Measurements from ENCODE around the gene MFAP2.

The MFAP2 gene

GRCh38 chr1:16989676-16990391, 9.4 kb upstream of the MFAP2 start:
- Histone ChIP-seq H3K4me2 (no peak overlapping the region), H4K20me1 (ENCODE audit: insufficient read depth) (no peaks in the 10 kb centered on the region), H3K36me3 (ENCODE audit: insufficient read depth) (no peaks in the 10 kb centered on the region), H3K9ac (no peak overlapping the region), H3K27me3 (ENCODE audit: insufficient read depth, low read depth) (no peaks in the 10 kb centered on the region), H3K27ac (no peak overlapping the region), H3K4me3 (IDR thresholded peaks at IDR 0.05; ENCODE audit: insufficient read depth, low read depth, low read length) (no peak overlapping the region), H3K4me1 (ENCODE audit: low read depth, poor library complexity, severe bottlenecking) (no peaks in the 10 kb centered on the region), H2AFZ (ENCODE audit: low read depth) (no peak overlapping the region), H3K79me2 (ENCODE audit: insufficient read depth, low read depth) (no peaks in the 10 kb centered on the region)
- no peak for TF ChIP-seq CTCF (conservative IDR thresholded peaks at IDR 0.05; ENCODE audit: low read depth, low read length)

DNA sequence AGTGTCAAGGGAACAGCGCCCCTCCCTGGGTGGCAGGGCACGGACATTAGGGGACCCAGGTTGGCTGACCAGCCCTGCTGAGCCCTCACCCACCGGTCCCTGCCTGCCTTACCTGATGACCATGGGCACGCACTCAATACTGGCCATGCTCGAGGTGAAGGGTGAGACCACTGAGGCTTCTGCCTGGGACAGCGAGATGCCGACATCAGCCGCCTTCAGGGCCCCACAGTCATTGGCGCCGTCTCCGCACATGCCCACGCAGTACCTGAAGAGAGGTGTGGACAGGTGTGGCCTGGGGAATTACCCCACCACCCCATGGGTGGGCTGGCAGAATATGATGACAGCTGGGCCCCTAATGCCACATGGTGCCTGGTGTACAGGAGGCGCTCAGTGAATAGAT, 7.8 kb upstream of the MFAP2 start:
- Histone ChIP-seq H3K36me3 (ENCODE audit: insufficient read depth) (no peaks in the 10 kb centered on the region), H3K4me1 (ENCODE audit: low read depth, poor library complexity, severe bottlenecking) (no peaks in the 10 kb centered on the region), H3K27ac (no peak overlapping the region), H2AFZ (ENCODE audit: low read depth) (no peak overlapping the region), H4K20me1 (ENCODE audit: insufficient read depth) (no peaks in the 10 kb centered on the region), H3K9ac (no peak overlapping the region), H3K79me2 (ENCODE audit: insufficient read depth, low read depth) (no peaks in the 10 kb centered on the region), H3K4me2 (no peak overlapping the region), H3K27me3 (ENCODE audit: insufficient read depth, low read depth) (no peaks in the 10 kb centered on the region), H3K4me3 (IDR thresholded peaks at IDR 0.05; ENCODE audit: insufficient read depth, low read depth, low read length) (no peak overlapping the region)
- no peak for TF ChIP-seq CTCF (conservative IDR thresholded peaks at IDR 0.05; ENCODE audit: low read depth, low read length)

GRCh38 chr1:16986962-16987361, 6.5 kb upstream of the MFAP2 start:
- Histone ChIP-seq H3K4me3 (IDR thresholded peaks at IDR 0.05; ENCODE audit: insufficient read depth, low read depth, low read length) (no peak overlapping the region), H3K79me2 (ENCODE audit: insufficient read depth, low read depth) (no peaks in the 10 kb centered on the region), H3K36me3 (ENCODE audit: insufficient read depth) (no peaks in the 10 kb centered on the region), H2AFZ (ENCODE audit: low read depth) (no peak overlapping the region), H3K4me2 (no peak overlapping the region), H3K27me3 (ENCODE audit: insufficient read depth, low read depth) (no peaks in the 10 kb centered on the region), H3K4me1 (ENCODE audit: low read depth, poor library complexity, severe bottlenecking) (no peaks in the 10 kb centered on the region), H3K27ac (no peak overlapping the region), H4K20me1 (ENCODE audit: insufficient read depth) (no peaks in the 10 kb centered on the region), H3K9ac (no peak overlapping the region)
- TF ChIP-seq CTCF (conservative IDR thresholded peaks at IDR 0.05; ENCODE audit: low read depth, low read length), result no peak; the same call in 1 of the 2 replicates

GRCh38 chr1:16986560-16986959, 6.1 kb upstream of the MFAP2 start:
- no peak for TF ChIP-seq CTCF (conservative IDR thresholded peaks at IDR 0.05; ENCODE audit: low read depth, low read length)
- no peaks in the 10 kb centered on the region for H3K4me1 ChIP-seq (ENCODE audit: low read depth, poor library complexity, severe bottlenecking)
- H3K4me2 ChIP-seq, result no peak overlapping the region
- H4K20me1 ChIP-seq (ENCODE audit: insufficient read depth), result no peaks in the 10 kb centered on the region
- no peak overlapping the region for H3K27ac ChIP-seq
- H2AFZ ChIP-seq (ENCODE audit: low read depth), result no peak overlapping the region
- no peaks in the 10 kb centered on the region for H3K36me3 ChIP-seq (ENCODE audit: insufficient read depth)
- H3K9ac ChIP-seq, result no peak overlapping the region
- no peaks in the 10 kb centered on the region for H3K27me3 ChIP-seq (ENCODE audit: insufficient read depth, low read depth)
- no peak overlapping the region for H3K4me3 ChIP-seq (IDR thresholded peaks at IDR 0.05; ENCODE audit: insufficient read depth, low read depth, low read length)
- no peaks in the 10 kb centered on the region for H3K79me2 ChIP-seq (ENCODE audit: insufficient read depth, low read depth)
